ENCODE results near the gene SON. TPM values are rescaled to one million over a fixed set of nuclear protein-coding genes. Genes with fewer than 3 reads are reported as not detected.

The SON gene
- total RNA-seq, 1 donor from 2014 or later, result 329 TPM

GRCh38 chr21:33554236-33554981 is 11.6 kb downstream of the SON start:
- no peak for TF ChIP-seq CTCF (conservative IDR thresholded peaks at IDR 0.05)
- no peaks in the 10 kb centered on the region for H3K27me3 Mint-ChIP-seq
- no peak overlapping the region for H3K27ac Mint-ChIP-seq
- DNase-seq (ENCODE audit: extremely low spot score, unreplicated experiment), result no peak
- peaks cover 66% of the 10 kb centered on the region for H3K36me3 Mint-ChIP-seq
- H3K4me1 Mint-ChIP-seq (ENCODE audit: unreplicated experiment), result peaks cover 5% of the 10 kb centered on the region
- H3K9me3 Mint-ChIP-seq, result no peaks in the 10 kb centered on the region
- H3K4me3 Mint-ChIP-seq, result no peak overlapping the region

GRCh38 chr21:33554982-33555344 is 12.1 kb downstream of the SON start:
- Mint-ChIP-seq H3K36me3 (peaks cover 65% of the 10 kb centered on the region), H3K9me3 (no peaks in the 10 kb centered on the region), H3K27ac (no peak overlapping the region), H3K4me3 (no peak overlapping the region), H3K4me1 (ENCODE audit: unreplicated experiment) (peaks cover 5% of the 10 kb centered on the region), H3K27me3 (no peaks in the 10 kb centered on the region)
- no peak for TF ChIP-seq CTCF (conservative IDR thresholded peaks at IDR 0.05)
- no peak for DNase-seq (ENCODE audit: extremely low spot score, unreplicated experiment)

GRCh38 chr21:33557447-33557846 is 14.6 kb downstream of the SON start:
- TF ChIP-seq CTCF (conservative IDR thresholded peaks at IDR 0.05), result no peak
- no peak for DNase-seq (ENCODE audit: extremely low spot score, unreplicated experiment)
- H3K9me3 Mint-ChIP-seq, result no peaks in the 10 kb centered on the region
- no peak overlapping the region for H3K27ac Mint-ChIP-seq
- H3K4me3 Mint-ChIP-seq, result no peak overlapping the region
- no peaks in the 10 kb centered on the region for H3K27me3 Mint-ChIP-seq
- peaks cover 62% of the 10 kb centered on the region for H3K36me3 Mint-ChIP-seq
- peaks cover 5% of the 10 kb centered on the region for H3K4me1 Mint-ChIP-seq (ENCODE audit: unreplicated experiment)

GRCh38 chr21:33558777-33559421 is 16.1 kb downstream of the SON start:
- no peak for TF ChIP-seq CTCF (conservative IDR thresholded peaks at IDR 0.05)
- H3K9me3 Mint-ChIP-seq, result no peaks in the 10 kb centered on the region
- H3K27me3 Mint-ChIP-seq, result no peaks in the 10 kb centered on the region
- no peak overlapping the region for H3K27ac Mint-ChIP-seq
- DNase-seq (ENCODE audit: extremely low spot score, unreplicated experiment), result no peak
- H3K36me3 Mint-ChIP-seq, result peaks cover 65% of the 10 kb centered on the region
- no peak overlapping the region for H3K4me3 Mint-ChIP-seq
- H3K4me1 Mint-ChIP-seq (ENCODE audit: unreplicated experiment), result peaks cover 5% of the 10 kb centered on the region

GRCh38 chr21:33559813-33560212 is 17.0 kb downstream of the SON start:
- TF ChIP-seq CTCF (conservative IDR thresholded peaks at IDR 0.05), result no peak
- Mint-ChIP-seq H3K4me3 (no peak overlapping the region), H3K4me1 (ENCODE audit: unreplicated experiment) (no peaks in the 10 kb centered on the region), H3K27ac (no peak overlapping the region), H3K36me3 (peaks cover 57% of the 10 kb centered on the region), H3K9me3 (no peaks in the 10 kb centered on the region), H3K27me3 (no peaks in the 10 kb centered on the region)
- DNase-seq (ENCODE audit: extremely low spot score, unreplicated experiment), result no peak
